ENCODE results near the gene DLX2. TPM values are rescaled to one million over a fixed set of nuclear protein-coding genes. Genes with fewer than 3 reads are reported as not detected.
"Not testable (repeated sequence)": the region's sequence is repeated elsewhere in the genome, so short reads cannot be mapped to it uniquely, and the experiment has no call there.

The DLX2 gene
- total RNA-seq, 1 experiment from 2014 or later, result 1.9 TPM

GRCh38 chr2:172062402-172063004 is 40.2 kb downstream of the DLX2 start:
- DNase-seq (ENCODE audit: extremely low read depth, low read depth), result no peak

- DNase-seq (ENCODE audit: extremely low read depth, low read depth), result not testable (repeated sequence)
These were observed 42.6 kb downstream of the DLX2 start for GRCh38 chr2:172060118-172060517.

GRCh38 chr2:172058660-172059059 is 44.0 kb downstream of the DLX2 start:
- DNase-seq (ENCODE audit: extremely low read depth, low read depth), result no peak

- DNase-seq (ENCODE audit: extremely low read depth, low read depth), result no peak
These were observed 46.4 kb downstream of the DLX2 start for GRCh38 chr2:172056293-172056692.

GRCh38 chr2:172053486-172053885 is 49.2 kb downstream of the DLX2 start:
- no peak for DNase-seq (ENCODE audit: extremely low read depth, low read depth)

GRCh38 chr2:172052000-172052983 is 50.4 kb downstream of the DLX2 start:
- no peak for DNase-seq (ENCODE audit: extremely low read depth, low read depth)

- DNase-seq (ENCODE audit: extremely low read depth, low read depth), result no peak
These were observed 52.1 kb downstream of the DLX2 start for GRCh38 chr2:172050479-172051125.

GRCh38 chr2:172049567-172050120 is 53.1 kb downstream of the DLX2 start:
- no peak for DNase-seq (ENCODE audit: extremely low read depth, low read depth)

Other genes starting within 250 kb of the DLX2 start
- 19.6 and 25.0 TPM in 2 replicates for gene SLC25A12, start 208.7 kb downstream of the DLX2 start, total RNA-seq (2014; rRNA removed; shearing (Covaris generic))
- gene HAT1, start 180.4 kb downstream of the DLX2 start, total RNA-seq (2014; rRNA removed; shearing (Covaris generic)), result 59.1 and 70.2 TPM in 2 replicates
- gene METAP1D, start 102.9 kb downstream of the DLX2 start, total RNA-seq (2014; rRNA removed; shearing (Covaris generic)), result 14.5 and 18.0 TPM in 2 replicates
- gene DLX1, start 17.4 kb downstream of the DLX2 start, total RNA-seq (2014; rRNA removed; shearing (Covaris generic)), result 3.8 and 6.7 TPM in 2 replicates